GM12874 (cell line): ENCODE data around the gene VAC14.

ENCODE experiments used
- CTCF ChIP-seq: IDR thresholded peaks from 2 replicates; pipeline ENCODE4 v1.5.1; 2011; ENCODE audit warnings: low read depth, mild to moderate bottlenecking, control low read depth, low read length, moderate library complexity; ENCODE audit not compliant: insufficient read depth

VAC14 gene

GRCh38 chr16:70683146-70683944 lies 117.6 kb downstream of the VAC14 start:
- no peak for TF ChIP-seq CTCF

- TF ChIP-seq CTCF: no peak
Measured at GRCh38 chr16:70682239-70683145, 118.5 kb downstream of the VAC14 start.

- TF ChIP-seq CTCF: no peak
Measured at GRCh38 chr16:70681382-70682238, 119.3 kb downstream of the VAC14 start.

- no peak for TF ChIP-seq CTCF
Measured at GRCh38 chr16:70680495-70681381, 120.2 kb downstream of the VAC14 start.

DNA sequence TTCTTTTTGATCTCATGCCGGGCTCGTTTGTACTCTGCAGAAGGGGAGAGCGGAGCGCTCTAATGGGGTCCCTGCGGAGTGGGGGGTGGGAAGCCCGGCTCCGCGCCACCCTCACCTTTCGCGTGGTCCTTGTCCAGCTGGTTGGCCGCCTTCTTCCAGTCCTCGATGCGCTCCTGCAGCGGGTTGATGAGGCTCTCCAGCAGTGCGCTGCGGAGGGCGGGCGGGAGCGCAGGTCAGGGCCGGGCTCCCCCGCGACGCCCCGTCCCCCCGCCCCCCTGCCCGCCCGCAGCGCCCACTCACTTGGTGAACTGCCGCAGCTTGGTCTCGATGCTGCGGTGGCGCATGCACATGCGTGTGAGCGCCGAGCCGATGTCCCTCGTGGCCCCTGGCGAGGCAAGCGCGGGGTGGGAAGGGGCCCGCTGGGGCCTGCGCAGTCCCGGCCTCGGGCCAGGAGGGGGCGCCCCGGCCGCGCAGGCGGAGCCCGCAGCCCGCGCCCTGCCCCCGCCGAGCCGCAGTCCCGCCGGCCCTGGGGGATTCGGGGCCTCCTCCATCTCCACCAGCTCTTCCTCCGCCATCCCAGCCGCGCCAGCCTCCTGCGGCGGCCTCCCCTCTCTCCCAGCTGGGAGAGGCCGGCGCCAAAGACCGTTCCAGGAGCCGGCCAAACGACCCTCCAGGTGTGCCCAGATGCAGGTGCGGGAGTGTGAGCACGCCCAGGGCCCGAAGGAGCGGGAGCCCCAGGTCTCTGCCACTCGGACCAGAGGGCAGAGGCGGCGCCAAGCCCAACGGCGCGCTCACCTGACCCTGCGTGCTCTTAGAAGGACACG lies 121.1 kb downstream of the VAC14 start:
- TF ChIP-seq CTCF: peak; percentile 22; the same call in 1 of the 2 replicates
